Cardiac fibroblast (primary cell): ENCODE data around the gene ECPAS.

Experiments
- DNase-seq, 2 donors: peaks; one replicate each; pipeline versions ENCODE4 v3.0.0 to v3.0.0-alpha.2; 2010; ENCODE audit warnings: low read depth in 2 of 2
- H3K4me3 ChIP-seq, 2 donors: replicated peaks in 1 of 2; 1 replicate in 1 of 2; 2 replicates in 1 of 2; pipeline ENCODE4 v1.5.1; 2011; ENCODE audit warnings: low read depth in 2 of 2, low read length in 2 of 2, mild to moderate bottlenecking in 2 of 2, moderate library complexity in 1 of 2
- TF ChIP-seq, protein P1 (sequence below): IDR thresholded peaks from one replicate; pipeline ENCODE4 v1.5.1; 2011; ENCODE audit warnings: low read depth, mild to moderate bottlenecking, low read length, inconsistent platforms

ECPAS gene

DNA sequence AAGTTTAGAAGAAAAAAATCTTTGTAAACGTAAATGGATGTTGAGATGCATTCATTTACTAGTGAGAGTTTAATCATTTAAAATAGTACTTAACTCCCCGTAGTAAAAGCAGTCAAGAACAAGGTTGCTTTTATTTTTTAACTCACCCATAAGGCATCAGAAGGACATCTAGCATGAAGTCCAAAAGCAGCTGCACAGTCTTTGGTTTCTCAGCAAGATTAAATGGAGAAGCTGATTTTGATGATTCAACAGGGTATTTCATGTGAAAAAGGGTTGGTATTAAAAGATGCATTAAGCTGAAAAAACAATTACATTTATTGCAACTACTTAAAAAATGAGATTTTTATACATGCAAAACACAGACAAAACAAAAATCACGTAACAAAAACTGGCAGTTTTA lies 44.0 kb downstream of the ECPAS start:
- TF ChIP-seq, protein P1, sequence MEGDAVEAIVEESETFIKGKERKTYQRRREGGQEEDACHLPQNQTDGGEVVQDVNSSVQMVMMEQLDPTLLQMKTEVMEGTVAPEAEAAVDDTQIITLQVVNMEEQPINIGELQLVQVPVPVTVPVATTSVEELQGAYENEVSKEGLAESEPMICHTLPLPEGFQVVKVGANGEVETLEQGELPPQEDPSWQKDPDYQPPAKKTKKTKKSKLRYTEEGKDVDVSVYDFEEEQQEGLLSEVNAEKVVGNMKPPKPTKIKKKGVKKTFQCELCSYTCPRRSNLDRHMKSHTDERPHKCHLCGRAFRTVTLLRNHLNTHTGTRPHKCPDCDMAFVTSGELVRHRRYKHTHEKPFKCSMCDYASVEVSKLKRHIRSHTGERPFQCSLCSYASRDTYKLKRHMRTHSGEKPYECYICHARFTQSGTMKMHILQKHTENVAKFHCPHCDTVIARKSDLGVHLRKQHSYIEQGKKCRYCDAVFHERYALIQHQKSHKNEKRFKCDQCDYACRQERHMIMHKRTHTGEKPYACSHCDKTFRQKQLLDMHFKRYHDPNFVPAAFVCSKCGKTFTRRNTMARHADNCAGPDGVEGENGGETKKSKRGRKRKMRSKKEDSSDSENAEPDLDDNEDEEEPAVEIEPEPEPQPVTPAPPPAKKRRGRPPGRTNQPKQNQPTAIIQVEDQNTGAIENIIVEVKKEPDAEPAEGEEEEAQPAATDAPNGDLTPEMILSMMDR: no peak
- H3K4me3 ChIP-seq: no peak overlapping the region
- DNase-seq: no peak

- no peak overlapping the region for H3K4me3 ChIP-seq
- DNase-seq: peak; percentile 35 to 39
Observed at GRCh38 chr9:111438541-111439235, 45.5 kb downstream of the ECPAS start.

GRCh38 chr9:111436571-111436970 lies 47.6 kb downstream of the ECPAS start:
- H3K4me3 ChIP-seq: no peak overlapping the region
- TF ChIP-seq, protein P1: no peak
- no peak for DNase-seq

More at GRCh38 chr9:111438541-111439235, 45.5 kb downstream of the ECPAS start:
- TF ChIP-seq, protein P1: no peak

GRCh38 chr9:111433082-111433481 lies 51.1 kb downstream of the ECPAS start:
- no peak overlapping the region for H3K4me3 ChIP-seq
- TF ChIP-seq, protein P1: no peak
- no peak for DNase-seq

DNA sequence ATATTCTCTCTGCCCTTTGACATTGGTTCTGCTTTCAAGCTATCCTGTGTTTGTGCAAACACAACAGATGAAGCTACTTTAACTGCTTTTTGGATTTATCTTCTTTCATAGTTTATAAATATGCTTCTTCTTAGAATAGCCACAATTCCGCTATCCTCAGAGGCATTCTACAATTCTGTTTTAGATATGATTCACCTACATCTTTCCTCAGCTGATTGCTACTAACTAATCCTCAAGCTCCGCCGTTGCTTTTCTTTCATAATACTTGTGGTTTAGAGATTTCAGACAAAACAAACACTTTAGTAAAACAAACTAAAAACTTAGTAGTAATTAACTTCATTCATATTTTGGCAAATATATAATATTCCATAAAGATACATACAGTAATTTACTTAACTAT lies 52.5 kb downstream of the ECPAS start:
- no peak overlapping the region for H3K4me3 ChIP-seq
- TF ChIP-seq, protein P1: no peak
- peak; percentile 4 to 73 for DNase-seq

GRCh38 chr9:111429175-111429574 lies 55.0 kb downstream of the ECPAS start:
- TF ChIP-seq, protein P1: no peak
- no peak overlapping the region for H3K4me3 ChIP-seq
- DNase-seq: peak in 1 of 2 donors; percentile 50

GRCh38 chr9:111427186-111427585 lies 57.0 kb downstream of the ECPAS start:
- TF ChIP-seq, protein P1: no peak
- peak; percentile 41 to 71 for DNase-seq
- no peak overlapping the region for H3K4me3 ChIP-seq
